Kidney epithelial cell (primary cell): ENCODE measurements around the gene CD53. TPM values are rescaled to one million over a fixed set of nuclear protein-coding genes. Genes with fewer than 3 reads are reported as not detected.

Experiments
- DNase-seq: peaks from one replicate; pipeline ENCODE4 v3.0.0-alpha.2; 2010; ENCODE audit warnings: low read depth
- H3K27me3 ChIP-seq: 2 replicates; pipeline ENCODE4 v1.6.0; 2011; ENCODE audit warnings: low read length; ENCODE audit not compliant: control insufficient read depth, insufficient read depth
- H3K36me3 ChIP-seq: 2 replicates; pipeline ENCODE4 v1.5.1; 2011; ENCODE audit warnings: low read length; ENCODE audit not compliant: control insufficient read depth, insufficient read depth
- H3K4me3 ChIP-seq: 2 replicates; pipeline ENCODE4 v1.5.1; 2011; ENCODE audit warnings: low read depth, mild to moderate bottlenecking, control low read depth, low read length
- total RNA-seq: library from RNA; depleted of rRNA; stranded (reverse); fragments of >200 nt; gene quantifications from 2 replicates; pipeline ENCODE4 v1.2.3, GENCODE V29; 2015
- TF ChIP-seq, protein P1 (sequence below): IDR thresholded peaks from 2 replicates; pipeline ENCODE4 v1.5.1; 2011; ENCODE audit warnings: mild to moderate bottlenecking, moderate library complexity, low read length, control low read depth, inconsistent platforms; ENCODE audit not compliant: insufficient read depth, poor library complexity, severe bottlenecking

CD53 gene
- total RNA-seq, 1 donor from 2014 or later, result not detected

GRCh38 chr1:110878591-110878990 lies 5.6 kb downstream of the CD53 start:
- Histone ChIP-seq H3K27me3 (no peaks in the 10 kb centered on the region), H3K4me3 (no peak overlapping the region), H3K36me3 (no peaks in the 10 kb centered on the region)
- no peak for DNase-seq
- TF ChIP-seq, protein P1, sequence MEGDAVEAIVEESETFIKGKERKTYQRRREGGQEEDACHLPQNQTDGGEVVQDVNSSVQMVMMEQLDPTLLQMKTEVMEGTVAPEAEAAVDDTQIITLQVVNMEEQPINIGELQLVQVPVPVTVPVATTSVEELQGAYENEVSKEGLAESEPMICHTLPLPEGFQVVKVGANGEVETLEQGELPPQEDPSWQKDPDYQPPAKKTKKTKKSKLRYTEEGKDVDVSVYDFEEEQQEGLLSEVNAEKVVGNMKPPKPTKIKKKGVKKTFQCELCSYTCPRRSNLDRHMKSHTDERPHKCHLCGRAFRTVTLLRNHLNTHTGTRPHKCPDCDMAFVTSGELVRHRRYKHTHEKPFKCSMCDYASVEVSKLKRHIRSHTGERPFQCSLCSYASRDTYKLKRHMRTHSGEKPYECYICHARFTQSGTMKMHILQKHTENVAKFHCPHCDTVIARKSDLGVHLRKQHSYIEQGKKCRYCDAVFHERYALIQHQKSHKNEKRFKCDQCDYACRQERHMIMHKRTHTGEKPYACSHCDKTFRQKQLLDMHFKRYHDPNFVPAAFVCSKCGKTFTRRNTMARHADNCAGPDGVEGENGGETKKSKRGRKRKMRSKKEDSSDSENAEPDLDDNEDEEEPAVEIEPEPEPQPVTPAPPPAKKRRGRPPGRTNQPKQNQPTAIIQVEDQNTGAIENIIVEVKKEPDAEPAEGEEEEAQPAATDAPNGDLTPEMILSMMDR, result no peak

DNA sequence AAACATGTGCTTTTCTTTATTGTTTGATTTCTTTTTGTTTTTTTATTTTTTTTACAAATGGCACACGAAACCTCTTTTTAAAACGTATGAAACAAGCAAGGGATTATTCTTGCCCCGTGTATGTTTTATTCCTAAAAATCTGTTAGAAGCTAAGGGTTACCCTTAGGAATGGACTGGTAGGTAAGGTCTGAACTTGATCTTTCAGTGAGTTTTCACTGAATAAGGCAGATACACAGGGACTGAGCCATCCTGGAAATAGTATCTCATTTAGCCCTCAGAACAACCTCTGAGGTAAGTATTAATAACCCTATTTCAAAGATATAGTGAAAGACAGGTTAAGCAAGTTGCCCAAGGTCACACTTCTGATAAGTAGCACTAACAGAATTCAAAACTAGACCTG lies 6.0 kb downstream of the CD53 start:
- H3K36me3 ChIP-seq, result no peaks in the 10 kb centered on the region
- no peaks in the 10 kb centered on the region for H3K27me3 ChIP-seq
- no peak overlapping the region for H3K4me3 ChIP-seq
- DNase-seq, result no peak
- TF ChIP-seq, protein P1, result no peak

GRCh38 chr1:110879758-110880606 lies 7.0 kb downstream of the CD53 start:
- H3K36me3 ChIP-seq, result no peaks in the 10 kb centered on the region
- TF ChIP-seq, protein P1, result no peak
- no peaks in the 10 kb centered on the region for H3K27me3 ChIP-seq
- no peak for DNase-seq
- H3K4me3 ChIP-seq, result no peak overlapping the region

GRCh38 chr1:110880708-110881374 lies 7.9 kb downstream of the CD53 start:
- H3K36me3 ChIP-seq, result no peaks in the 10 kb centered on the region
- no peak overlapping the region for H3K4me3 ChIP-seq
- TF ChIP-seq, protein P1, result no peak
- no peaks in the 10 kb centered on the region for H3K27me3 ChIP-seq
- DNase-seq, result no peak

- Histone ChIP-seq H3K36me3 (no peaks in the 10 kb centered on the region), H3K4me3 (no peak overlapping the region), H3K27me3 (no peaks in the 10 kb centered on the region)
- TF ChIP-seq, protein P1, result no peak
- no peak for DNase-seq
Measured at GRCh38 chr1:110888049-110888448, 15.1 kb downstream of the CD53 start.
